HEK293 (cell line): Measurements from ENCODE around the gene RRP8.

Experiments
- AEBP2 ChIP-seq: fragments of 450-650 bp; formaldehyde crosslinking; IDR thresholded peaks from 2 replicates; pipeline ENCODE4 v1.5.1; 2016; ENCODE audit warnings: missing biosample characterization, missing genetic modification characterization, borderline replicate concordance
- BCL11B ChIP-seq: fragments of 450-650 bp; formaldehyde crosslinking; IDR thresholded peaks from 2 replicates; pipeline ENCODE4 v1.5.1; 2016; ENCODE audit warnings: low read depth, missing biosample characterization, missing genetic modification characterization
- EGR2 ChIP-seq: fragments of 450-650 bp; formaldehyde crosslinking; IDR thresholded peaks from 2 replicates; pipeline ENCODE4 v1.5.1; 2016; ENCODE audit warnings: low read depth, missing biosample characterization, missing genetic modification characterization
- ELK4 ChIP-seq: IDR thresholded peaks from 2 replicates; pipeline ENCODE4 v1.6.1; 2011; ENCODE audit warnings: mild to moderate bottlenecking, low read depth, low read length, borderline replicate concordance
- GLIS2 ChIP-seq: fragments of 450-650 bp; formaldehyde crosslinking; IDR thresholded peaks from 2 replicates; pipeline ENCODE4 v1.5.1; 2016; ENCODE audit warnings: missing biosample characterization, missing genetic modification characterization
- KLF7 ChIP-seq: fragments of 450-650 bp; formaldehyde crosslinking; IDR thresholded peaks from 2 replicates; pipeline ENCODE4 v1.5.1; 2016; ENCODE audit warnings: missing biosample characterization, missing genetic modification characterization, borderline replicate concordance
- REST ChIP-seq: fragments of 450-650 bp; formaldehyde crosslinking; IDR thresholded peaks from 2 replicates; pipeline ENCODE4 v1.5.1; 2016; ENCODE audit warnings: missing biosample characterization, missing genetic modification characterization
- SP7 ChIP-seq: fragments of 450-650 bp; formaldehyde crosslinking; IDR thresholded peaks from 2 replicates; pipeline ENCODE4 v1.5.1; 2016; ENCODE audit warnings: missing biosample characterization, missing genetic modification characterization
- TCF7L2 ChIP-seq: IDR thresholded peaks from 2 replicates; pipeline ENCODE4 v1.6.1; 2011; ENCODE audit warnings: low read depth, mild to moderate bottlenecking, inconsistent platforms, low read length, moderate library complexity, borderline replicate concordance
- YY1 ChIP-seq: fragments of 450-650 bp; formaldehyde crosslinking; IDR thresholded peaks from 2 replicates; pipeline ENCODE4 v1.5.1; 2018; ENCODE audit warnings: missing biosample characterization, missing genetic modification characterization
- YY2 ChIP-seq: fragments of 450-650 bp; formaldehyde crosslinking; IDR thresholded peaks from 2 replicates; pipeline ENCODE4 v1.5.1; 2016; ENCODE audit warnings: missing biosample characterization, missing genetic modification characterization
- ZBTB11 ChIP-seq: fragments of 450-650 bp; formaldehyde crosslinking; conservative IDR thresholded peaks from 2 replicates; pipeline ENCODE4 v1.5.1; 2016; ENCODE audit warnings: low read depth, missing biosample characterization, missing genetic modification characterization
- ZBTB20 ChIP-seq: fragments of 450-650 bp; formaldehyde crosslinking; IDR thresholded peaks from 2 replicates; pipeline ENCODE4 v1.5.1; 2016; ENCODE audit warnings: missing biosample characterization, missing genetic modification characterization
- ZBTB8A ChIP-seq: fragments of 450-650 bp; formaldehyde crosslinking; IDR thresholded peaks from 2 replicates; pipeline ENCODE4 v1.5.1; 2016; ENCODE audit warnings: missing biosample characterization, missing genetic modification characterization
- ZEB2 ChIP-seq: fragments of 450-650 bp; formaldehyde crosslinking; IDR thresholded peaks from 2 replicates; pipeline ENCODE4 v1.5.1; 2016; ENCODE audit warnings: missing biosample characterization, missing genetic modification characterization
- ZNF121 ChIP-seq: fragments of 450-650 bp; formaldehyde crosslinking; IDR thresholded peaks from 2 replicates; pipeline ENCODE4 v1.5.1; 2016; ENCODE audit warnings: missing biosample characterization, missing genetic modification characterization
- ZNF324 ChIP-seq: fragments of 450-650 bp; formaldehyde crosslinking; IDR thresholded peaks from 2 replicates; pipeline ENCODE4 v1.5.1; 2016; ENCODE audit warnings: missing biosample characterization, missing genetic modification characterization
- ZNF335 ChIP-seq: fragments of 450-650 bp; formaldehyde crosslinking; conservative IDR thresholded peaks from 2 replicates; pipeline ENCODE4 v1.5.1; 2016; ENCODE audit warnings: missing biosample characterization, missing genetic modification characterization
- ZNF341 ChIP-seq: fragments of 450-650 bp; formaldehyde crosslinking; IDR thresholded peaks from 2 replicates; pipeline ENCODE4; 2016; ENCODE audit warnings: low read depth, missing biosample characterization, missing genetic modification characterization
- ZNF366 ChIP-seq: fragments of 450-650 bp; formaldehyde crosslinking; conservative IDR thresholded peaks from 2 replicates; pipeline ENCODE4 v1.5.1; 2016; ENCODE audit warnings: missing biosample characterization, missing genetic modification characterization
- ZNF37A ChIP-seq: fragments of 450-650 bp; IDR thresholded peaks from 2 replicates; pipeline ENCODE4 v1.5.1; 2018; ENCODE audit warnings: missing biosample characterization, missing genetic modification characterization
- ZNF394 ChIP-seq: fragments of 450-650 bp; formaldehyde crosslinking; IDR thresholded peaks from 2 replicates; pipeline ENCODE4 v1.5.1; 2016; ENCODE audit warnings: missing biosample characterization, missing genetic modification characterization, mild to moderate bottlenecking, moderate library complexity, borderline replicate concordance
- ZNF398 ChIP-seq: fragments of 450-650 bp; formaldehyde crosslinking; IDR thresholded peaks from 2 replicates; pipeline ENCODE4 v1.5.1; 2017; ENCODE audit warnings: missing biosample characterization, missing genetic modification characterization
- ZNF521 ChIP-seq: fragments of 450-650 bp; formaldehyde crosslinking; IDR thresholded peaks from 2 replicates; pipeline ENCODE4 v1.5.1; 2017; ENCODE audit warnings: missing biosample characterization, mild to moderate bottlenecking, missing genetic modification characterization
- ZNF530 ChIP-seq: fragments of 450-650 bp; formaldehyde crosslinking; IDR thresholded peaks from 2 replicates; pipeline ENCODE4 v1.5.1; 2016; ENCODE audit warnings: low read depth, missing biosample characterization, missing genetic modification characterization
- ZNF600 ChIP-seq: fragments of 450-650 bp; formaldehyde crosslinking; IDR thresholded peaks from 2 replicates; pipeline ENCODE4 v1.5.1; 2016; ENCODE audit warnings: missing biosample characterization, missing genetic modification characterization
- ZNF626 ChIP-seq: fragments of 450-650 bp; sonication (Bioruptor Pico); formaldehyde crosslinking; IDR thresholded peaks from 2 replicates; pipeline ENCODE4 v1.5.1; 2018; ENCODE audit warnings: missing biosample characterization, missing genetic modification characterization, inconsistent platforms
- ZNF843 ChIP-seq: fragments of 450-650 bp; formaldehyde crosslinking; IDR thresholded peaks from 2 replicates; pipeline ENCODE4 v1.5.1; 2016; ENCODE audit warnings: missing biosample characterization, missing genetic modification characterization

The RRP8 gene

GRCh38 chr11:6612213-6613041 lies 9.0 kb upstream of the RRP8 start, which contains the start of gene TAF10 (continued):
- TF ChIP-seq ZBTB11 (tag by site-specific recombination) (peak; percentile 88), ELK4 (0 out of 2 replicates have a peak, but pooled peaks have one; percentile 50), ZNF324 (tag by site-specific recombination) (0 out of 2 replicates have a peak, but pooled peaks have one; percentile 55), ZNF341 (tag by site-specific recombination) (peak; percentile 93), ZNF530 (tag by site-specific recombination) (no peak), ZNF335 (peak; percentile 91), ZEB2 (tag by site-specific recombination) (peak; percentile 69), TCF7L2 (no peak), ZBTB8A (tag by site-specific recombination) (peak; percentile 45), AEBP2 (tag by site-specific recombination) (no peak), REST (0 out of 2 replicates have a peak, but pooled peaks have one; percentile 25), ZNF600 (tag by site-specific recombination) (peak; percentile 82), BCL11B (no peak), ZNF394 (tag by site-specific recombination) (0 out of 2 replicates have a peak, but pooled peaks have one; percentile 17), ZNF37A (tag by site-specific recombination) (no peak), EGR2 (tag by site-specific recombination) (peak; percentile 39; the same call in 1 of the 2 replicates), GLIS2 (tag by site-specific recombination) (peak; percentile 54), ZNF626 (tag by site-specific recombination) (no peak), ZNF398 (tag by site-specific recombination) (peak; percentile 20; the same call in 1 of the 2 replicates), KLF7 (tag by site-specific recombination) (0 out of 2 replicates have a peak, but pooled peaks have one; percentile 11), ZNF521 (tag by site-specific recombination) (no peak), YY1 (tag by site-specific recombination) (no peak), SP7 (tag by site-specific recombination) (peak; percentile 74), ZBTB20 (tag by site-specific recombination) (peak; percentile 76; the same call in 1 of the 2 replicates), ZNF366 (peak; percentile 30; the same call in 1 of the 2 replicates), ZNF843 (0 out of 2 replicates have a peak, but pooled peaks have one; percentile 31), YY2 (tag by site-specific recombination) (no peak), ZNF121 (tag by site-specific recombination) (no peak)
